HG03469 (cell line): ENCODE measurements around the gene CD59.
A peak's percentile ranks its signal among the peaks of the same experiment; 100 is the strongest.

Experiments used
- ATAC-seq: cut with Tn5 transposase; IDR thresholded peaks from one replicate; pipeline ENCODE4 v1.9.1; 2021; ENCODE audit warnings: mild to moderate bottlenecking, moderate library complexity, moderate number of reproducible peaks; ENCODE audit not compliant: unreplicated experiment

CD59 gene, protein sequence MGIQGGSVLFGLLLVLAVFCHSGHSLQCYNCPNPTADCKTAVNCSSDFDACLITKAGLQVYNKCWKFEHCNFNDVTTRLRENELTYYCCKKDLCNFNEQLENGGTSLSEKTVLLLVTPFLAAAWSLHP

DNA sequence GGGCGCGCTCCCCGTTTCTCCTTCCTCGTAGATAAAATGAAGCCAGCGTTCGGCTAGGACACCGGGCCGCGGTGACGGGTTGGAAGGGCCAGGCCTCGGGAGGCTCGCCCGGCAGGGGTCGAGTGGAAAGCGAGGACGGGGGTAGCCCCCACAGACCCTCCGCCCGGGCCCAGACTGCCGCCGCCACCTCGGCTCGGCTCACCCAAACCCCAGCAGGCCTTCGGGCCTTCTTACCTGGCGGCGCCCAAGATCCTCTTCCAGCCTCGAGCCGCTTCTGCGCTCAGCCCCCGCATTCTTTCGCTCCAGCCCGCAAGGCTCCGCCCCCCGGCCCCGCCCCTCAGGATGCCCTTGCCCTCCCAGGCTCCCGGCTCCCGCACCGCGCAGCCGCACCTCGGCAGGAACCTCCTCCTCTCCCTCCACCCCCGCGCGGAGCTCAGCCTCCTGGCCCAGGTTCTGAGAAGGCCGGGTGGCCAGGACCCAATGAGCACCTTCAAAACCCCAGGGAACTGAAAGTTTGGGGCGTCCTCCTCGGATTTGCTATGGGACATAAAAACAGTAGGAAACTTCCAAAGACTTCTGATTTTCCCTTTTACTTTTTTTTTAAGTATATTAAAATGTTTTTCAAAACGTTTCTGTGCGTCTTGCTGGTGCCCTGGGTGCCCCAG is at the start of gene CD59:
Gene CD59, minus strand, starts transcription at position 276 of the 665 bp plus-strand sequence. CDS start 13,978 bp downstream, outside the sequence.
- ATAC-seq: peak; percentile 44

DNA sequence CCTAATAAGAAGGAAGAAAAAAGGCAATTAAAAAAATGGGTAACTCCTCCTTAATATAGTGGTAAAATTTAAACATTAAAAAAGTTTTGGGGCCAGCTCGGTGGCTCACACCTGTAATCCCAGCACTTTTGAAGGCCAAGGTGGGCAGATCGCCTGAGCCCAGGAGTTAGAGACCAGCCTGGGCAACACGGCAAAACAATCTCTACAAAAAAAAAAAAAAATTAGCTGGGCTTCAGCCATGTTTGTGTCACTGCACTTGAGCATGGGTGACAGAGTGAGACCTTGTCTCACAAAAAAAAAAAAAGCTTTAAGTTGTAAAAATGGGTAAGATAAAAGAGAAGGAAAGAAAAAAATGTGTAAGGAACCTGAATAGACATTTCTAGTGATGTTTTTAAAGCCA is 49.4 kb upstream of the CD59 start:
- no peak for ATAC-seq

DNA sequence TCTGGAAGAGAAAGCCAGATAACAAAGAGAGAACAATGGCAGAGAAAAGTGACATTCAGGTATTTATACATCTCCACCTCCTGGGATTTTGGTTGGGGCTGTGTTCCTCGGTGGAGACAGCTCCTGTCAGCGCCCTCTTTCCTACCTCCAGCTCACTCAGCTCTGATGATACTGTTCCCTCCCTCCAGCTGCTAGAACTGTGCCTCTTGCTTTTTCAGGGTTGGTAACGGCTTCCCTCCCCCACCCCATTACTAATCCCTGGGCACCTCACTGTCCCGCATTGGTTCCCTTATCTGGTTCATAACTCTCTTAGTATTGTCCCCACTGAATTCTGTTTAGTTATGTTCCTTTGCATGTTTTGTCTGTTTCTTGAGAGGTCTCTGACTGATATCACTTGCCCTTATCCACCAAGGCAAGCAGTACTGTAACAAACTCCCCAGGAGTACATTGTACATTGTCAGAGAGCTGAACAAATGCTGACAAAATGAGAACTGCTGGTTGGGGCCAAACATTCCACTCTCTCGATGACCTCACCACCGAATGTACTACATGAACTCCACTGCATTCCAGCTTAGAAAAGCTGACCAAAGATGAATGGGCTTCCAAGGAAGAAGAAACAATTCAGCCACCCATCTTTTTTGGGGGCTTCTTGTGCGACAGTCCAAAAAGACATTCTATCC is 43.8 kb upstream of the CD59 start:
- ATAC-seq: no peak

DNA sequence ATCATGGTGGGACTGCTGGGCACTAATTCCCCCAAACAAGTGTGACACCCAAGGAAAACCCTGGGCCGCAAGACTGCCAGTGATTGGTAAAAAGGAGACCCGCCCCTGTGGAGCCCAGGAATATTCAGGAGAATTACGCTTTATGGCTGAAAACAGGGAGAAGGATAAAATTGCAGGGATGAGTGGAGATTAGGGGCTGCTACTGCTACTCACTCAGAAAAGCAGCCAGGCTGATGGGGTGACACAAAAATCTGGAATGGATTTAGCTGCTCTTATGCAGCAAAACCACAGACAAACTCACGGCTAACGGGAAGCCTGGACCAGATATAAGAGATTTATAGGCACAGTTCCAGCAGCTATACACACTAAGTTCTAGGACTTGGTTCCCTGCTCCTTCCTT is 42.5 kb upstream of the CD59 start:
- ATAC-seq: no peak

DNA sequence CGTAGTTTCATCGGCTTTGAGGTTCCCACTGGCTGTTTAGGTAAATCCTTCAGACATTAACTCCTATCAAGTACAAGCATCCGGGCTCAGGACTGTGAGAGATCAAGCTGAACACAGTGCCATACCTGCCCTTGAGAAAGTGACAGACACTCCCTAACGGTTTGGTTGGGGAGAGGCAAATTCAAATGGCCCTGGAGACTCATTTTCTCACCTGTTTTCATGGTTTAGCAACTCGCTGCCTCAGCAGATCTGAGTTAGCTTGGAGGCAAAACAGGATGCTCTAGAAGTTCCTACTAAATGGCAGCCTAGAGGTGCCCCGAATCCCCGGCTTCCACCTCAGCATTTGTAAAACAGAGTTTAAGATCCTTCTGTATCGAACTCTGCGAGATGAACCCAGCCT is 41.7 kb upstream of the CD59 start:
- no peak for ATAC-seq

DNA sequence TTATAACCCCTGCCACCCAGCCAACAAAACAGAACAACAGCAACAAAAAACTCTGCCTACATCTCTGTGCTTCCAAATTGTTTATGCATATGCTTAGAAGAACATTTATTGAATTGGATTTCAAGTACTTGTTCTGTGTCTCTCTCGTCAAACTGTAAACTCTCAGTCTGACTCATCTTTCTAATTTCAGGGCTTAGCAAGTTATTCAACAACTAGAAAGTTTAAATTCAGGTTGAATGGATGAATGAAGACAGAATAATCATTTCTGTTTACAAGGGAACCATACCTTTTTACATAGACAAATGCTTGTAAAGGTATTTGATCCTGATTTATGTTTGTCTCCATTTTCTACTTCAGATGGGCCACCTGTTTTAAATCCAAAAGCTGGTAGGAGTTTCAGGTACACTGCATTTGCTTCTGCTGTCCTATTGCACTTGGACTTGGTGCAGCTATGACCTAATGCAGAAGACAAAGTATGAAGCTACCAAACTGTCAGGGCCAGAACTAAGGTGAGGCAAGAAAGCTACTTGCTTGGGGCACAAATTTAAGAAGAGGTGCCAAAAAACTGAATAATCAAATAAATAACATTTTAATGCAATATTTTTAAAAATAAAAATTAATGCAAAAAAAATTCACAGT is 39.7 kb upstream of the CD59 start:
- ATAC-seq: no peak

DNA sequence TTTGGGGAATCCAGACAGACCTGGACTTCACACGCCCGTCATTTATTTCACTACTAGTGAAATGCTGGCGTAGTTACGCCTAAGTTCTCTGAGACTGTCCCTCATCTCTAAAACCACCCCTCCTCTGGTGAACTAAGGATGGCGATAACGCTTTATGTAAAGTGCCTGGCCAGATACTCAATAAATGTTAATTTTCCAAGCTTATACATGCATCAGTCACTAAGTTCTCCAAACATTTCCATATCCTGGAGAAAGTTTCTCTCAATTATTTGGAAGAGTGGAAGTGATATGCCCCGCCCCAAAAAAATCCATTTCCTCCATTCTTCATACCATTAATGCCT is 39.2 kb upstream of the CD59 start:
- no peak for ATAC-seq

DNA sequence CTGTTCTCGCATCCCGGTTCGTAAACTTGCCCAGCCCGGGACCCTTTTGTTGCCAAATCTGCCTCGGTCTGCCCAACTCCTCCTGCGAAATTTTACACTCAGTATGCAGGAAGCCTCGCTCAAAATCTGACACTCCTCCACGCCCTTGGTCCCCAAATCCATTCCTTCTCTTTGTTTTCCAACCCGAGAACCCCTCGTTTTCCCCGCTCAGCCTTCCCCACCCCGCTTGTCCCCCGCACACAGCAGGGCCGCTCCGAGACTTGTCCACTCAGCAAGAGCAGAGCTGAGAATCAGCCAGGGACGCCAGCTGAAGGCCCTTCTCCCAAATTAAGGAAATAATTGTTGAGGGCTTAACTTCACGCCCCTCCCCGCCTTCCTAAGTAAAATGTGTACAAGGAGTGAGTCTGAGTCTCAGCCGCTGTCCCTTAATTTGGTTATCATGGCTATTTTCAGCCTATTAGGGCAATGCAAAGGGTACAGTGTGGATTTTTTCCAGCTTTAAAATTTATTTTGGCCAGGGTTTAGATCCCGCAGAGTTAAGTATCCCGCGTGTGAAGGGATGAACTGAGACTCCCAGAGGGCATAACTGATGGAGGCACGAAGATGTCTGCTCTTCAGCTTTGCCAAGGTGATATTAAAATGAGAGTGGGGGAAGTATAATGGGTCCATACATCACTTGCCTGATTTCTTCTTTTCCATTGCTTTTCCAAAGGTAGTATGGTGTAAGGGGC is 38.7 kb upstream of the CD59 start:
- ATAC-seq: no peak

DNA sequence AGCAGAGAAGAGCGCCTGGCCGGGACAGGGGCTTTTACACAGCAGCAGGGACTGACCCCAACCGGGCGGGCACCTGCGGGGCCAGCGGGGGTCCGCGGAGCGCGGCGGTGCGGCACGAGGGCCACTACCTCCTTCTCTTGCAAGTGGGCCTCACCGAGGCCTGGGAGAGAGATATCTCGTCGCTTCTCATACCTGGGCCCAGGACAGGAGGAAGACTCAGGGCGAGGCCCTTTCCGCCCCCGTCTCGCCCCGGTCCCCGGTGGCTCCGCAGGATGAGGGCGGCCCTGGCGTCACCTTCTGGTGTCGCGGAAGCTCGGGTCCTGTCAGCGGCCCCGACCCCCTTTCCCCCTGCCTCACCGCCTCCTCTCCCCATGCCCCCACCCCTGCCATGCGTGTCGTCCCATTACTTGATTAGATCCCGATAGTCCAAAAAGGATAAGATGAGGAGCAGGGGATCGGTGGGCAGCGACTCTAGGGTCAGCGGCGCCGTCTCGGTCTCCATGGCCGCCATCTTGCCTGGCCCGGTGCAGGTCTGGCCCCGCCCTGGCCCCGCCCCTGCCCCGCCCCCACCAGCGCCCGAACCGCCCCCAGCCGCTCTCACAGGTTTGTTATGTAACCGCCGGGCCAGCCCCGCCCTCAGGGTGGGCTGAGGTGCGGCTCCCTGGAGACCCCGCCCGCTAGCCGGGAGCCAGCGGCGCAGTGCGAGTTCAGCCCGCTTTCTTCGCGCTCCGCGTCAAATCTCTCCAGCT is 37.9 kb upstream of the CD59 start, which contains the start of gene FBXO3:
Gene FBXO3, minus strand, starts transcription at position 534 of the 749 bp plus-strand sequence. Its CDS starts 23 bp downstream, at position 511.
- ATAC-seq: peak; percentile 36

DNA sequence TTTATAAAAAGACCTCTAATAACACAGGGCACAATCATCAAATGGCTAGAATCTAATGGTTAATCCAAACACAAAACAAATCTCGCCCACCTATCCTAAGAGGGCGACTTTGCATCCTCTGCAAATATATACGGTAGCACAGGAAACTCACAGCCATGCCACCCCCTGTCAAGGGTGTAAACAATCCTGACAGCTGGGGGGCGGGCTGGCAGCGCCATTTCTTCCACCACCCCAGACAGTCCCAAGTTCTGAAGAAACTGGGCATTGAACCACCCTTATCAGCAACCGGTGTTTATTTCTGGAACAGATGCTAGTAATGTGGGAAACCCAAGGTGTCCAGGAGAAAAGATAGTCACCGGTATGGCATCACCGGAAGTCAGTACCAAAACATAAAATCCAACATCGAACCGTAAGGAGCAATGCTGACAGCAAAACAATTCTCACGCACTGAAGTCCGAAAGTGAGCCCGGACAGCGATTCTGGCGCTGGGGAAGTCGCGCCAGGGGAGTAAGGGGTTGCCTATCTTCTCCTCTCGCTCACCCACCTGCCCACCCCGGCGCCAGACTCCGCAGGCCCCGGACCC is 37.3 kb upstream of the CD59 start:
- no peak for ATAC-seq

DNA sequence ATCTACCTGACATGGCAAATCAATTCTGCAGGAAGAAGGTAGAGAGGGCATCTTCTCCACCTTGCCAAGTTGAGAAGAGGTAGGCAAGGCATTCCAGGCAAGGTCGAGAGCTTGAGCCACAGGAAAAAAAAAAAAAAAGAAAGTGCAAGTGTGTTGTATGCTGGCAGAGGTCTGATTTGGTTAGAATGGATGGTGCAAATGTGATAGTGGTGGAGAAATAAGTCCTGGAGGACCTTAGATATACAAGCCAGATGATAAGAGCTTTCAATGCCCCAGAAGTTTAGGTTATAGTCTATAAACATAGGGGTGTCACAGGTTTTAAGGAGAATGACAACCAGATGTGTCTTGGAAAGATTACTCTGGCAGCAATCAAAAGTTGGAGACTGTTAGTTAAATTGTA is 36.6 kb upstream of the CD59 start:
- ATAC-seq: no peak

DNA sequence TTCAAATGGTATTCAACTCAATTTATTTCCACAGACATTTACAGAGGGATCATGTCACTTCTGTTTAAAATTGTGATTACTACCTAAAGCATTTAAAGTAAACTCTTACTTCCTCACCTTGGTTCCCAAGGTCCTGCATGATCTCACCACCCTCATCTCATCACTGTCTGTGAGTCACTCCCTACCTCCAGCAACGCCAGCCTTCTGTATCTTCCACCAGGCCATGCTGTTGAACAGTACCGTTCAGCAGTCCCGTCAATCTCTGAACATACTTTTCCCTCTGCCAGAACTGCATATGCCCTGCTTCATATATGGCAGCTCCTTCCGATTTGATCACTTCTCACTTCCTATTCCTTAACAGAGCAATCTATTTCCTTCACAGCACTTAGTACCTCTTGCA is 36.1 kb upstream of the CD59 start:
- ATAC-seq: no peak

DNA sequence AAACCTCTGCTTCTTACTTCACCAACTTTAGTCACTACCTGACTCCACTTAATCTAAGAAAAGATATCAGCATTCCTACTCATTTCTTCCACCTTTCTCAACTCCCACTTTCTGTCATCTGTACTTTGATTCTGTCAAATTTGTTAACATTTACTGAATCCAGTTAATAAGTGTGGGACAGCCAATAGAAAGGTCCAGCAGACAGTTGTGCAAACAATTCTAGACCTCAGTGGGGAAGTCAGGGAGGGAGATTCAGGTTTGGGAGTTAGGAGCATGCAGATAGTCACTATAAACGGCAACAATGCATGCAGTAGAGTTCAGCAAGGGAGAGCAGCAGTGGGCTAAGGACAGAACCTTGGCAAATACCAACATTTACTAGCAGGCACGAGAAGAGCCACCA is 34.0 kb upstream of the CD59 start:
- no peak for ATAC-seq

DNA sequence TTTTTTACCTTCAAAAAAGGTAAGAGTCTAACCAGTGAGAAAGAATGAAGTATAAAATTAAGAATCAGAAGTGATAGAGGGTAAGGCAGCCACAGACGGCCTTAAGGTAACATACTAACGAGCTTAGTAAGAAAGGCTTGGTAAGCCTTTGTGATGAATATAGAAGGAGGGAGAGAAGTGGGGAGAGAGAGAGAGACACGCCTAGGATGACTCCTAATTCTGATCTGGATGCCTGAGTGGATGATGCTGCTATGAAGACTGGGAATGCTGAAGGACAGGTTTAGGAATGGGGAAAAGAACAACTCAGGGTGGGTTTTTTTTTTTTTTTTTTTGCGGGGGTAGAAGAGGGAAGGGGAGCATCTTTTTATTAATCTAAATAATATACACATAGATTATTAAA is 33.3 kb upstream of the CD59 start:
- no peak for ATAC-seq

DNA sequence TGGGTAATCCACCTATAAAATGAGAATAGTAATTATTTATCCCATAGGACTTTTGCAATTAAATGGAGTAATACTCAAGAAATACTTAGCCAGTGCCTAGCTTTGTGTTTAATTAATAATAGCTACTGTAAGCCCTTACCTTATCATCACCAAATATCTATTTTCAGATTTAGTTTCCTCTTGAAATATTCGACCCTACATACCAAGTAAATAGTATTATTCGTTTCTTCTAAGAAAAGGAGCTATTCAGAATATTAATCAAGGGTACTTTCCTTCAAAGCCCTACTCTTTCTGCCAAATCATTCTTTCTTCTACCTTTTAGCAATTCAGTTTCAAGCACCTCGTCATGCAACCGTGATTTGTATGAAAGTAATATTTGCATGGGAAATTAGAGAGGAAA is 31.4 kb upstream of the CD59 start:
- no peak for ATAC-seq

DNA sequence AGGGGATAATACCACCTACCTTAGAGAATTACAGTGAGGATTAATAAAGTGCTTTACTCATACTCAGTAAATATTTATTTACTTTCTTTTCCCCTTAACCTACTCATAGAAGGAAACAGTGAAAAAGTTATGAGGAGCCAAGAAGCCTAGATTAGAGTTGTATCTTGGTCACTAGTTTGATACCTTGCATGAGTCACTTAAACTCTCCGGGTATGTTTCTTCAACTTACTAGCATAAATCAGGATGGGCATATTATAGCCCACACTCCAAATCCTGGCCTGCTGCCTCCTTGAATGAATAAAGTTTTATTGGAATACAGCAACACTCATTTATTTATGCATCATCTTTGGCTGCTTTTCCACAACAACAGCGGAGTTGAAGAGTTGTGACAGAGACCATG is 29.9 kb upstream of the CD59 start:
- ATAC-seq: no peak

DNA sequence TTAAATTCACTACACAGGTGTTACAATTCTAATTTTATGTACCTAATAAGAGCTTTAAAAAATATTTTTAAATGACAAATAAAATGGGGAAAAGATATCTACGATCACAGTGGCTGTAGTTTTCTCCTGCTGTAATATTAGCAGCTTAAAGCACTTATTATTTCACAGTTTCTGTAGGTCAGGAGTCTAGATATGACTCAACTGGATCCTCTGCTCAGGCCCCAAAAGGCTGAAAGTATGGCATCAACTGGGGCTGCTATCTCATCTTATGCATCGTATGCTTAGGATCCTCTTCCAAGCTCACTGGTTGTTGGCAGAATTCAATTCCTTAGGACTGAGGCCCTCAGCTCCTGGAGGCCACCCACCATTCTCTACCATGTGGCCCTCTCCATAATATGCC is 25.2 kb upstream of the CD59 start:
- peak; percentile 69 for ATAC-seq

DNA sequence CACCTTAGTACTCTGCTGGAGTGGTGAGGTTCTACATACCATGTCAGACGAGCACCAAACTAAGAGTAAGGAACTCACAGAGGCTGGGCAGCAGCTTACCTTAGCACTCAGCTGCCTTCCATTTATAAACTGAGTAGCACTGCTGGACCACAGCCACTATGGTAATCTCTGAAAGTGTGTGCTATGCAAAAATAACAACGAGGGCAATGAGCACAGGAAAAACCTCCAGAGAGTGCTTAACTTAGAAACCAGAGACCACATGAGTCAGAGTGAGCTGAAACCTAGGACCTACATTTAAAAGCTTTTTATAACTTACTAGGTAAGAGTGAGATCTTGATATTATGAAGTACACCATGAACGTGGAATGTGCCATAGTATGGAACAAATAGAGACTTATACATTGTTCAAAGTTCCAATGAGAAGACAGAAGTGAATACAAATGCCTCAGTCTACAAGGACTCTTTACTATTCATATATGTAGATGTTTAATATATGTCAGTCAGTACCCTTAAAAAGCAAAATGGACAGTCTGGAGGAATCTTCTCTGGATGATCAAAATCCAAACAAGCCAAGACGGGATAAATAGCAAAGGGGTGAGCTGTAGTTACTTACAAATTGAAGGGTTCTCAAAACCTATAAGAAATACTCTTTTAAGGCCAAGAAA is 17.2 kb upstream of the CD59 start:
- ATAC-seq: peak; percentile 98

DNA sequence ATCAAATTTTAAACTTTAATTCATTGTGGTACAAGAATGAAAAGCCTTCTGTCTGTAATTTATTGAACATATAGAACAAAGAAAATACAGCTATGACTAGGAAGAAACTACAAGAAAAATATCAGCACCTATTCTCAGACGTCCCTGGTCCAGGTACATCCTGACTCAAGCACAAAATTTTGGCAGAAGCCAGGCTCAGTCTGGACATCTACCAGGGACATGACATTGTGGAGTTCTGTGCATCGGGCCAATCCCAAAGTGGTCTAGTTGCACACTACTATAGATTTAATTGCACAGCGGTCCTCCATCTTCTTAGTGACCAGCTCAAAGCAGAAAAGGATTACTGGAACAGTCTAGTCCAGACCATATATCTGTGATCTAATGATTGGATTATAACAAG is 15.7 kb upstream of the CD59 start:
- ATAC-seq: no peak

DNA sequence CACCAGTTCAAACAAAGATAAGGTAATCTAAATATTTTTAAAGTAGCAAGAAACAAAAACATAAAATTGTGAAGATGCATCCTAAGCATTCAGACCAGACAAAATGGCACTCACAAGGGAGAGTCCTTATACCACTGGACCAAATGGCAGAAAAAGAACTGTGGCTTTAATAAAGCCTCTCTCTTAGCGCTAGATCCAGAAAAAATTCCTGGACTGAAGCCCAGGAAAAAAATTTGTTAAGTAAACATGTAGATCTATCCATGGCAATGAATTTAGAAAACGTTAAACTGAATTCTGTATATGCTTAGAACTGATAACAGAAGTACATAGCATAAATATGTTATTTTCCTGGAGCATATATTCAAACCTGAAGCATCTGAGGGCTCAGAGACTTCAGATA is 11.8 kb upstream of the CD59 start:
- ATAC-seq: no peak
